GM23338 (cell line): ENCODE results near the gene OSGIN1. TPM values are rescaled to one million over a fixed set of nuclear protein-coding genes. Genes with fewer than 3 reads are reported as not detected.

Experiments
- ATAC-seq: fragments of 200-7000 bp; cut with Tn5 transposase; 3 replicates; pipeline ENCODE4 v1.9.1; 2020
- DNase-seq: peaks from one replicate; pipeline ENCODE4 v3.0.0-alpha.2; 2015; ENCODE audit warnings: low spot score
- H2AFZ ChIP-seq: fragments of 200-600 bp; sonication (generic); 2 replicates; pipeline ENCODE4 v1.8.0; 2016; ENCODE audit warnings: antibody characterized with exemption, mild to moderate bottlenecking, moderate library complexity
- H3F3A ChIP-seq: fragments of 200-600 bp; sonication (generic); replicated peaks from 2 replicates; pipeline ENCODE4 v1.8.0; 2017; ENCODE audit warnings: antibody characterized with exemption, mixed run types, low read depth
- H3K27ac ChIP-seq: fragments of 200-600 bp; sonication (generic); 2 replicates; pipeline ENCODE4 v1.6.1; 2016; ENCODE audit warnings: low read depth
- H3K27me3 ChIP-seq: fragments of 200-600 bp; sonication (generic); 2 replicates; pipeline ENCODE4 v1.8.0; 2016; ENCODE audit warnings: mild to moderate bottlenecking, mixed run types, moderate library complexity; ENCODE audit not compliant: insufficient read depth
- H3K36me3 ChIP-seq: fragments of 200-600 bp; sonication (generic); 2 replicates; pipeline ENCODE4 v1.8.0; 2016; ENCODE audit warnings: mild to moderate bottlenecking; ENCODE audit not compliant: insufficient read depth
- H3K4me1 ChIP-seq: fragments of 200-600 bp; sonication (generic); 2 replicates; pipeline ENCODE4 v1.8.0; 2016; ENCODE audit warnings: mild to moderate bottlenecking, moderate library complexity; ENCODE audit not compliant: insufficient read depth
- H3K4me2 ChIP-seq: fragments of 200-600 bp; sonication (generic); 2 replicates; pipeline ENCODE4 v1.7.1; 2017; ENCODE audit warnings: mixed run types
- H3K4me3 ChIP-seq: fragments of 200-600 bp; sonication (generic); 2 replicates; pipeline ENCODE4 v1.6.1; 2016; ENCODE audit warnings: mixed run types
- H3K79me2 ChIP-seq: fragments of 200-600 bp; sonication (generic); replicated peaks from 2 replicates; pipeline ENCODE4 v1.8.0; 2017; ENCODE audit warnings: mild to moderate bottlenecking; ENCODE audit not compliant: insufficient read depth
- H3K9me2 ChIP-seq: fragments of 200-600 bp; sonication (generic); 2 replicates; pipeline ENCODE4 v1.8.0; 2017; ENCODE audit not compliant: insufficient read depth
- H4K20me1 ChIP-seq: fragments of 200-600 bp; sonication (generic); replicated peaks from 2 replicates; pipeline ENCODE4 v1.8.0; 2017; ENCODE audit warnings: mild to moderate bottlenecking; ENCODE audit not compliant: insufficient read depth
- H3K27ac Mint-ChIP-seq: 2 replicates; pipeline ENCODE4 v1.8.0; 2020; ENCODE audit warnings: inconsistent platforms, mild to moderate bottlenecking, moderate library complexity, mixed read lengths
- H3K27me3 Mint-ChIP-seq: 3 replicates; pipeline ENCODE4 v1.8.0; 2022; ENCODE audit warnings: low read depth, mild to moderate bottlenecking, moderate library complexity, mixed read lengths, inconsistent platforms; ENCODE audit not compliant: insufficient read depth, poor library complexity
- H3K36me3 Mint-ChIP-seq: 3 replicates; pipeline ENCODE4 v1.8.0; 2021; ENCODE audit warnings: low read depth, mild to moderate bottlenecking, inconsistent platforms, moderate library complexity, mixed read lengths
- H3K4me1 Mint-ChIP-seq: 3 replicates; pipeline ENCODE4 v1.8.0; 2020; ENCODE audit warnings: mild to moderate bottlenecking, inconsistent platforms, mixed read lengths
- H3K4me3 Mint-ChIP-seq: 3 replicates; pipeline ENCODE4 v1.8.0; 2021; ENCODE audit warnings: moderate library complexity, mild to moderate bottlenecking, inconsistent platforms, mixed read lengths
- H3K9me3 Mint-ChIP-seq: 3 replicates; pipeline ENCODE4 v1.8.0; 2020; ENCODE audit warnings: moderate library complexity, mild to moderate bottlenecking, inconsistent platforms, mixed read lengths
- CREB1 ChIP-seq: fragments of 250-450 bp; sonication (Bioruptor Pico); IDR thresholded peaks from 2 replicates; pipeline ENCODE4 v1.5.0; 2020; ENCODE audit warnings: low read depth, mild to moderate bottlenecking, moderate library complexity
- CTCF ChIP-seq, 2 experiments: fragments of 200-600 bp in 1 of 2; sonication (generic) in 1 of 2; conservative IDR thresholded peaks; 2 replicates each; pipeline versions ENCODE4 v1.5.1 to v1.6.1; 2016 to 2017; ENCODE audit warnings: antibody characterized with exemption in 2 of 2, low read depth in 2 of 2, mild to moderate bottlenecking in 2 of 2, moderate library complexity in 1 of 2
- ETS1 ChIP-seq: IDR thresholded peaks from 2 replicates; pipeline ENCODE4 v1.6.1; 2016; ENCODE audit warnings: antibody characterized with exemption
- EZH2 ChIP-seq: fragments of 200-600 bp; sonication (generic); IDR thresholded peaks from one replicate; pipeline ENCODE4 v1.8.0; 2017; ENCODE audit warnings: antibody characterized with exemption, mild to moderate bottlenecking, low read depth; ENCODE audit not compliant: unreplicated experiment
- EZH2phosphoT487 ChIP-seq: fragments of 200-600 bp; sonication (generic); IDR thresholded peaks from one replicate; pipeline ENCODE4 v1.8.1; 2018; ENCODE audit warnings: antibody characterized with exemption; ENCODE audit not compliant: unreplicated experiment
- JUNB ChIP-seq: IDR thresholded peaks from one replicate; pipeline ENCODE4 v1.6.1; 2016; ENCODE audit warnings: antibody characterized with exemption; ENCODE audit not compliant: unreplicated experiment
- NANOG ChIP-seq: IDR thresholded peaks from 2 replicates; pipeline ENCODE4 v1.6.1; 2016; ENCODE audit warnings: antibody characterized with exemption, borderline replicate concordance
- POLR2AphosphoS5 ChIP-seq: IDR thresholded peaks from 2 replicates; pipeline ENCODE4 v1.6.1; 2016; ENCODE audit warnings: antibody characterized with exemption, low read depth
- REST ChIP-seq: IDR thresholded peaks from one replicate; pipeline ENCODE4 v1.6.1; 2018; ENCODE audit warnings: antibody characterized with exemption; ENCODE audit not compliant: unreplicated experiment
- STAT1 ChIP-seq: IDR thresholded peaks from one replicate; pipeline ENCODE4 v1.6.1; 2016; ENCODE audit warnings: antibody characterized with exemption; ENCODE audit not compliant: unreplicated experiment
- ZNF114 ChIP-seq: fragments of 250-450 bp; sonication (Bioruptor Pico); IDR thresholded peaks from 2 replicates; pipeline ENCODE4 v1.5.0; 2020; ENCODE audit warnings: mild to moderate bottlenecking, moderate library complexity
- ZNF331 ChIP-seq: fragments of 250-450 bp; sonication (Bioruptor Pico); IDR thresholded peaks from 2 replicates; pipeline ENCODE4 v1.5.0; 2020; ENCODE audit warnings: low read depth, mild to moderate bottlenecking, moderate library complexity
- ZNF462 ChIP-seq: fragments of 250-450 bp; sonication (Bioruptor Pico); IDR thresholded peaks from 2 replicates; pipeline ENCODE4 v1.5.0; 2020; ENCODE audit warnings: mild to moderate bottlenecking, moderate library complexity
- polyA plus RNA-seq: library from polyadenylated mRNA; unstranded; fragments of >200 nt; fragmentation: Nextera tagmentation; extraction: Ambion mirVana; gene quantifications from 2 replicates; pipeline ENCODE4 v1.2.1, GENCODE V29; 2016
- total RNA-seq: library from RNA; depleted of rRNA; stranded (reverse); fragments of >200 nt; shearing (Covaris generic); gene quantifications from 2 replicates; pipeline ENCODE4 v1.2.3, GENCODE V29; 2014

OSGIN1 gene
- total and polyA plus RNA-seq, 2 experiments from 2014 or later, result 0.32 to 1.6 TPM

GRCh38 chr16:83990492-83990891 lies 37.5 kb downstream of the OSGIN1 start:
- Histone ChIP-seq H3K27ac (no peak overlapping the region), H2AFZ (no peak overlapping the region), H3K4me1 (peaks cover 2% of the 10 kb centered on the region; the same call in 1 of the 2 replicates), H3K4me3 (no peak overlapping the region), H3F3A (no peaks in the 10 kb centered on the region), H3K4me2 (no peak overlapping the region), H3K27me3 (no peaks in the 10 kb centered on the region), H3K36me3 (no peaks in the 10 kb centered on the region), H4K20me1 (no peaks in the 10 kb centered on the region), H3K79me2 (no peaks in the 10 kb centered on the region), H3K9me2 (no peaks in the 10 kb centered on the region)
- ATAC-seq, result no peak
- no peak overlapping the region for H3K4me3 Mint-ChIP-seq
- peaks cover 13% of the 10 kb centered on the region for H3K27me3 Mint-ChIP-seq
- H3K9me3 Mint-ChIP-seq, result no peaks in the 10 kb centered on the region; the same call in 2 of the 3 replicates
- peaks cover 16% of the 10 kb centered on the region for H3K4me1 Mint-ChIP-seq
- DNase-seq, result no peak
- H3K27ac Mint-ChIP-seq, result no peak overlapping the region
- TF ChIP-seq ZNF462 (CRISPR knock-in tag) (no peak), EZH2phosphoT487 (no peak), NANOG (no peak), REST (no peak), ETS1 (no peak), ZNF331 (CRISPR knock-in tag) (no peak), CREB1 (CRISPR knock-in tag) (no peak), CTCF (conservative IDR thresholded peaks at IDR 0.05; ENCODE audit: low read depth in 2 of 2) (no peak), EZH2 (no peak), JUNB (no peak), ZNF114 (CRISPR knock-in tag) (no peak), POLR2AphosphoS5 (no peak), STAT1 (no peak)
- H3K36me3 Mint-ChIP-seq, result no peaks in the 10 kb centered on the region
